ENCODE results near the gene POLK. TPM values are rescaled to one million over a fixed set of nuclear protein-coding genes. Genes with fewer than 3 reads are reported as not detected.
A peak's percentile ranks its signal among the peaks of the same experiment; 100 is the strongest.

POLK gene
- polyA plus RNA-seq, 1 experiment = 30.9 TPM

DNA sequence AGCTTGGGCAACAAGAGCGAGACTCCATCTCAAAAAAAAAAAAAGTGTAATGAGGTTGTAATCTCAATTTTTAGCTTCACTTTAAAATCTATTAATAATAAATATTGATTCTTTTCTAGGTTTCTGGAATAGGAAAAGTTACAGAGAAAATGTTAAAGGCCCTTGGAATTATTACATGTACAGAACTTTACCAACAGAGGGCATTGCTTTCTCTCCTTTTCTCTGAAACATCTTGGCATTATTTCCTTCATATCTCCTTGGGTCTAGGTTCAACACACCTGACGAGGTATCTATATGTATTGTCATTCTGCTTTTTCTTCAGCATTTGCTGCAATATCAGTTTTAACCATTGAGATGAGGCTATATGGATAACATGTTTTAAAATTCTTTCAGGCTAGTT, 73.0 kb downstream of the POLK start:
- TF ChIP-seq CTCF (IDR thresholded peaks at IDR 0.05; ENCODE audit: low read depth, low read length) = peak; percentile 35
- ChIA-PET POLR2A (no interaction called here), CTCF (interaction anchor here (0.5 to 0.7 kb wide), 3 partner anchors 16 to 142 kb away, joined by 3 to 4 read pairs (median 4); no protein-coding TSS in a partner anchor)
- Histone ChIP-seq H3K27ac (ENCODE audit: low read depth, low read length) (no peak overlapping the region), H3K4me3 (ENCODE audit: low read depth, low read length) (no peak overlapping the region), H3K27me3 (ENCODE audit: control insufficient read depth, insufficient read depth, low read length) (no peaks in the 10 kb centered on the region), H3K9me3 (ENCODE audit: control insufficient read depth, insufficient read depth, low read length) (no peaks in the 10 kb centered on the region)
- DNase-seq (ENCODE audit: low read depth, low spot score) = no peak

- no peak for DNase-seq (ENCODE audit: low read depth, low spot score)
- CTCF ChIA-PET = interaction anchor here (1.2 kb wide), 1 partner anchor 93 kb away, joined by 3 read pairs; no protein-coding TSS in a partner anchor
- Histone ChIP-seq H3K27ac (ENCODE audit: low read depth, low read length) (no peak overlapping the region), H3K9me3 (ENCODE audit: control insufficient read depth, insufficient read depth, low read length) (no peaks in the 10 kb centered on the region), H3K27me3 (ENCODE audit: control insufficient read depth, insufficient read depth, low read length) (no peaks in the 10 kb centered on the region), H3K4me3 (ENCODE audit: low read depth, low read length) (no peak overlapping the region)
- POLR2A ChIA-PET = no interaction called here
- no peak for TF ChIP-seq CTCF (IDR thresholded peaks at IDR 0.05; ENCODE audit: low read depth, low read length)
Measured at GRCh38 chr5:75588666-75589065, 77.0 kb downstream of the POLK start.

DNA sequence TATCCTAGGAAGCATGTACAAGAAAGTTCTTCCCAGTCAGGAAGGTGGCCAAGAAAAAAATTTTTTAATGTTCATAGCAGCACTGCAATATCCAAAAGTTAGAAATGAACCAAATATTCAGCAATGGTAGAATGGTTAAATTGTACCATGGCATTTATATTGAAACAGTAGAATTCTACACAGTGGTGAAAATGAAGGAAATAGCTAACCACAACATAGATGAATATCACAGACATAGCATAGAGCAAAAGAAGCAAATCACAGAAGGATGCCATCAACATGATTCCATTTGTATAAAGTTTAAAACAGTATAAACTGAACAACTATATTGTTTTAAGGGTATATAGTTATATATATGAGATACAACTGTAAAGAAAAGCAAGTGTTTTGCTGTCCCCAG, 88.8 kb downstream of the POLK start:
- ChIA-PET POLR2A (no interaction called here), CTCF (no interaction called here)
- no peaks in the 10 kb centered on the region for H3K9me3 ChIP-seq (ENCODE audit: control insufficient read depth, insufficient read depth, low read length)
- no peak overlapping the region for H3K27ac ChIP-seq (ENCODE audit: low read depth, low read length)
- H3K4me3 ChIP-seq (ENCODE audit: low read depth, low read length) = no peak overlapping the region
- no peak for TF ChIP-seq CTCF (IDR thresholded peaks at IDR 0.05; ENCODE audit: low read depth, low read length)
- no peaks in the 10 kb centered on the region for H3K27me3 ChIP-seq (ENCODE audit: control insufficient read depth, insufficient read depth, low read length)
- DNase-seq (ENCODE audit: low read depth, low spot score) = no peak

- TF ChIP-seq CTCF (IDR thresholded peaks at IDR 0.05; ENCODE audit: low read depth, low read length) = no peak
- Histone ChIP-seq H3K4me3 (ENCODE audit: low read depth, low read length) (no peak overlapping the region), H3K9me3 (ENCODE audit: control insufficient read depth, insufficient read depth, low read length) (no peaks in the 10 kb centered on the region), H3K27ac (ENCODE audit: low read depth, low read length) (peak overlapping the region; percentile 65), H3K27me3 (ENCODE audit: control insufficient read depth, insufficient read depth, low read length) (no peaks in the 10 kb centered on the region)
- CTCF ChIA-PET = no interaction called here
- no peak for DNase-seq (ENCODE audit: low read depth, low spot score)
- POLR2A ChIA-PET = interaction anchor here (1.4 kb wide), 1 partner anchor 80 kb away, joined by 3 read pairs; no protein-coding TSS in a partner anchor
Measured at GRCh38 chr5:75601567-75601966, 89.9 kb downstream of the POLK start.

- peak overlapping the region; percentile 65 for H3K27ac ChIP-seq (ENCODE audit: low read depth, low read length)
- TF ChIP-seq CTCF (IDR thresholded peaks at IDR 0.05; ENCODE audit: low read depth, low read length) = no peak
- no peak overlapping the region for H3K4me3 ChIP-seq (ENCODE audit: low read depth, low read length)
- no peaks in the 10 kb centered on the region for H3K9me3 ChIP-seq (ENCODE audit: control insufficient read depth, insufficient read depth, low read length)
- no peaks in the 10 kb centered on the region for H3K27me3 ChIP-seq (ENCODE audit: control insufficient read depth, insufficient read depth, low read length)
- ChIA-PET CTCF (interaction anchor here (0.9 to 1.2 kb wide), 2 partner anchors 79 to 185 kb away, joined by 3 to 4 read pairs; no protein-coding TSS in a partner anchor), POLR2A (interaction anchor here (1.4 kb wide), 1 partner anchor 80 kb away, joined by 3 read pairs; no protein-coding TSS in a partner anchor)
- DNase-seq (ENCODE audit: low read depth, low spot score) = peak; percentile 65
Measured at GRCh38 chr5:75601996-75602395, 90.3 kb downstream of the POLK start.
